Measurements from ENCODE around the gene BDH2. TPM values are rescaled to one million over a fixed set of nuclear protein-coding genes. Genes with fewer than 3 reads are reported as not detected.

BDH2 gene
- total and polyA plus RNA-seq, 2 experiments from 2014 or later = 91.9 to 101 TPM

GRCh38 chr4:103105558-103106356, 6.1 kb upstream of the BDH2 start:
- TF ChIP-seq CTCF (IDR thresholded peaks at IDR 0.05; ENCODE audit: low read depth, low read length) = no peak
- peaks cover 7% of the 10 kb centered on the region for H3K36me3 ChIP-seq
- H3K27ac ChIP-seq = no peak overlapping the region
- no peaks in the 10 kb centered on the region for H3K4me1 ChIP-seq (ENCODE audit: low read depth)
- no peaks in the 10 kb centered on the region for H3K27me3 ChIP-seq
- peak in 1 of 2 donors; percentile 16 for DNase-seq (ENCODE audit: low read depth in 1 of 2, low spot score in 1 of 2)
- H3K4me3 ChIP-seq = no peak overlapping the region
- H3K9me3 ChIP-seq (ENCODE audit: low read depth) = no peaks in the 10 kb centered on the region

- no peak for DNase-seq (ENCODE audit: low read depth in 1 of 2, low spot score in 1 of 2)
- Histone ChIP-seq H3K27ac (no peak overlapping the region), H3K36me3 (peaks cover 7% of the 10 kb centered on the region), H3K9me3 (ENCODE audit: low read depth) (no peaks in the 10 kb centered on the region), H3K27me3 (no peaks in the 10 kb centered on the region), H3K4me1 (ENCODE audit: low read depth) (no peaks in the 10 kb centered on the region), H3K4me3 (no peak overlapping the region)
- no peak for TF ChIP-seq CTCF (IDR thresholded peaks at IDR 0.05; ENCODE audit: low read depth, low read length)
Measured at GRCh38 chr4:103104886-103105285, 5.3 kb upstream of the BDH2 start.

GRCh38 chr4:103100691-103101090, 1.1 kb upstream of the BDH2 start:
- Histone ChIP-seq H3K4me1 (ENCODE audit: low read depth) (no peaks in the 10 kb centered on the region), H3K36me3 (no peaks in the 10 kb centered on the region), H3K4me3 (no peak overlapping the region), H3K27me3 (no peaks in the 10 kb centered on the region), H3K27ac (no peak overlapping the region), H3K9me3 (ENCODE audit: low read depth) (no peaks in the 10 kb centered on the region)
- no peak for TF ChIP-seq CTCF (IDR thresholded peaks at IDR 0.05; ENCODE audit: low read depth, low read length)
- DNase-seq (ENCODE audit: low read depth in 1 of 2, low spot score in 1 of 2) = no peak

- no peak overlapping the region for H3K27ac ChIP-seq
- H3K36me3 ChIP-seq = peaks cover 4% of the 10 kb centered on the region
- H3K4me1 ChIP-seq (ENCODE audit: low read depth) = no peaks in the 10 kb centered on the region
- DNase-seq (ENCODE audit: low read depth in 1 of 2, low spot score in 1 of 2) = peak; percentile 8 to 44
- H3K27me3 ChIP-seq = no peaks in the 10 kb centered on the region
- no peaks in the 10 kb centered on the region for H3K9me3 ChIP-seq (ENCODE audit: low read depth)
- H3K4me3 ChIP-seq = peak overlapping the region; percentile 68
- no peak for TF ChIP-seq CTCF (IDR thresholded peaks at IDR 0.05; ENCODE audit: low read depth, low read length)
Measured at GRCh38 chr4:103098756-103099440, 736 bp downstream of the BDH2 start.

GRCh38 chr4:103098341-103098740, 1.3 kb downstream of the BDH2 start:
- DNase-seq (ENCODE audit: low read depth in 1 of 2, low spot score in 1 of 2) = no peak
- Histone ChIP-seq H3K27me3 (no peaks in the 10 kb centered on the region), H3K9me3 (ENCODE audit: low read depth) (no peaks in the 10 kb centered on the region), H3K4me3 (no peak overlapping the region), H3K27ac (no peak overlapping the region), H3K4me1 (ENCODE audit: low read depth) (no peaks in the 10 kb centered on the region), H3K36me3 (peaks cover 6% of the 10 kb centered on the region)
- no peak for TF ChIP-seq CTCF (IDR thresholded peaks at IDR 0.05; ENCODE audit: low read depth, low read length)

All from cardiac muscle cell (in vitro differentiated cells and primary cell).